HG03159 (cell line): Measurements from ENCODE around the gene CEP120.
"Not testable (repeated sequence)": the region's sequence is repeated elsewhere in the genome, so short reads cannot be mapped to it uniquely, and the experiment has no call there.

Experiments
- ATAC-seq: cut with Tn5 transposase; IDR thresholded peaks from one replicate; pipeline ENCODE4 v1.9.1; 2021; ENCODE audit warnings: mild to moderate bottlenecking, moderate library complexity; ENCODE audit not compliant: unreplicated experiment

Gene CEP120

GRCh38 chr5:123391009-123391408 lies 32.2 kb downstream of the CEP120 start:
- ATAC-seq, result no peak

GRCh38 chr5:123389794-123390193 lies 33.4 kb downstream of the CEP120 start:
- ATAC-seq, result no peak

- ATAC-seq, result no peak
Measured at GRCh38 chr5:123387313-123387712, 35.9 kb downstream of the CEP120 start.

- ATAC-seq, result no peak
Measured at GRCh38 chr5:123382252-123382651, 41.0 kb downstream of the CEP120 start.

- no peak for ATAC-seq
Measured at GRCh38 chr5:123371575-123372179, 51.5 kb downstream of the CEP120 start.

- no peak for ATAC-seq
Measured at GRCh38 chr5:123369371-123369968, 53.7 kb downstream of the CEP120 start.

GRCh38 chr5:123367739-123368138 lies 55.5 kb downstream of the CEP120 start:
- no peak for ATAC-seq

GRCh38 chr5:123365156-123365555 lies 58.0 kb downstream of the CEP120 start:
- ATAC-seq, result no peak

- no peak for ATAC-seq
Measured at GRCh38 chr5:123364441-123365155, 58.6 kb downstream of the CEP120 start.

GRCh38 chr5:123360910-123361309 lies 62.3 kb downstream of the CEP120 start:
- ATAC-seq, result no peak

GRCh38 chr5:123360201-123360571 lies 63.0 kb downstream of the CEP120 start:
- no peak for ATAC-seq

- peak; percentile 67 for ATAC-seq
Measured at GRCh38 chr5:123359454-123360200, 63.6 kb downstream of the CEP120 start.

- ATAC-seq, result no peak
Measured at GRCh38 chr5:123358751-123359150, 64.5 kb downstream of the CEP120 start.

- ATAC-seq, result no peak
Measured at GRCh38 chr5:123358304-123358703, 64.9 kb downstream of the CEP120 start.

GRCh38 chr5:123351820-123352219 lies 71.4 kb downstream of the CEP120 start:
- ATAC-seq, result no peak

- no peak for ATAC-seq
Measured at GRCh38 chr5:123351240-123351639, 72.0 kb downstream of the CEP120 start.

GRCh38 chr5:123350742-123351141 lies 72.5 kb downstream of the CEP120 start:
- no peak for ATAC-seq

GRCh38 chr5:123344816-123345426 lies 78.3 kb downstream of the CEP120 start:
- ATAC-seq, result no peak

GRCh38 chr5:123340928-123341327 lies 82.3 kb downstream of the CEP120 start:
- no peak for ATAC-seq

GRCh38 chr5:123308377-123308776 lies 114.8 kb downstream of the CEP120 start:
- ATAC-seq, result not testable (repeated sequence)

- ATAC-seq, result no peak
Measured at GRCh38 chr5:123305751-123306150, 117.5 kb downstream of the CEP120 start.
